HG03354 (cell line): ENCODE data around the gene PPFIA1.
"Not testable (repeated sequence)": the region's sequence is repeated elsewhere in the genome, so short reads cannot be mapped to it uniquely, and the experiment has no call there.

ENCODE experiments used
- ATAC-seq: cut with Tn5 transposase; IDR thresholded peaks from one replicate; pipeline ENCODE4 v1.9.1; 2021; ENCODE audit warnings: mild to moderate bottlenecking; ENCODE audit not compliant: unreplicated experiment, poor library complexity, severe bottlenecking

The PPFIA1 gene

GRCh38 chr11:70250876-70251658, 19.4 kb upstream of the PPFIA1 start:
- no peak for ATAC-seq

GRCh38 chr11:70251659-70252321, 18.7 kb upstream of the PPFIA1 start:
- no peak for ATAC-seq

- no peak for ATAC-seq
Observed at GRCh38 chr11:70252844-70253243, 17.6 kb upstream of the PPFIA1 start.

GRCh38 chr11:70255477-70256116, 14.9 kb upstream of the PPFIA1 start:
- ATAC-seq: no peak

- ATAC-seq: not testable (repeated sequence)
Observed at GRCh38 chr11:70259077-70259476, 11.4 kb upstream of the PPFIA1 start.

- ATAC-seq: no peak
Observed at GRCh38 chr11:70262951-70263350, 7.5 kb upstream of the PPFIA1 start.

- ATAC-seq: no peak
Observed at GRCh38 chr11:70263363-70263762, 7.1 kb upstream of the PPFIA1 start.

- ATAC-seq: no peak
Observed at GRCh38 chr11:70265341-70265740, 5.1 kb upstream of the PPFIA1 start.

- ATAC-seq: no peak
Observed at GRCh38 chr11:70267405-70267950, 3.0 kb upstream of the PPFIA1 start.

- no peak for ATAC-seq
Observed at GRCh38 chr11:70268526-70268925, 2.0 kb upstream of the PPFIA1 start.

GRCh38 chr11:70270877-70271648, 573 bp downstream of the PPFIA1 start:
- peak; percentile 53 for ATAC-seq

GRCh38 chr11:70271649-70271953, 1.1 kb downstream of the PPFIA1 start:
- ATAC-seq: no peak

- no peak for ATAC-seq
Observed at GRCh38 chr11:70272009-70272408, 1.5 kb downstream of the PPFIA1 start.

GRCh38 chr11:70278994-70279393, 8.5 kb downstream of the PPFIA1 start:
- ATAC-seq: no peak

GRCh38 chr11:70281156-70281609, 10.7 kb downstream of the PPFIA1 start:
- no peak for ATAC-seq

GRCh38 chr11:70282012-70282411, 11.5 kb downstream of the PPFIA1 start:
- no peak for ATAC-seq

GRCh38 chr11:70288721-70289120, 18.2 kb downstream of the PPFIA1 start:
- ATAC-seq: no peak

- ATAC-seq: no peak
Observed at GRCh38 chr11:70289582-70289981, 19.1 kb downstream of the PPFIA1 start.

- ATAC-seq: no peak
Observed at GRCh38 chr11:70290361-70291065, 20.0 kb downstream of the PPFIA1 start.
